Smooth muscle cell (in vitro differentiated cells): ENCODE results near the gene NDUFAF2. TPM values are rescaled to one million over a fixed set of nuclear protein-coding genes. Genes with fewer than 3 reads are reported as not detected.

ENCODE experiments used
- DNase-seq: peaks from one replicate; lab custom pipeline; 2025; ENCODE audit not compliant: unreplicated experiment; lab: John Stamatoyannopoulos, UW
- H2AFZ ChIP-seq: fragments of 200-600 bp; sonication (generic); 2 replicates; pipeline ENCODE4 v1.6.0; 2016; ENCODE audit warnings: antibody characterized with exemption, low read depth, mild to moderate bottlenecking
- H3F3A ChIP-seq: fragments of 200-600 bp; sonication (generic); 2 replicates; pipeline ENCODE4 v1.6.0; 2017; ENCODE audit warnings: antibody characterized with exemption, low read depth
- H3K27ac ChIP-seq: fragments of 200-600 bp; sonication (generic); 2 replicates; pipeline ENCODE4 v1.5.1; 2016; ENCODE audit warnings: low read depth, mild to moderate bottlenecking
- H3K27me3 ChIP-seq: fragments of 200-600 bp; sonication (generic); 2 replicates; pipeline ENCODE4 v1.6.1; 2016; ENCODE audit warnings: low read depth, mild to moderate bottlenecking
- H3K36me3 ChIP-seq: fragments of 200-600 bp; sonication (generic); 2 replicates; pipeline ENCODE4 v1.5.1; 2016; ENCODE audit warnings: low read depth
- H3K4me1 ChIP-seq: fragments of 200-600 bp; sonication (generic); 2 replicates; pipeline ENCODE4 v1.5.1; 2016; ENCODE audit warnings: low read depth
- H3K4me2 ChIP-seq: fragments of 200-600 bp; sonication (generic); 2 replicates; pipeline ENCODE4 v1.6.0; 2016; ENCODE audit warnings: mild to moderate bottlenecking
- H3K4me3 ChIP-seq: fragments of 200-600 bp; sonication (generic); 2 replicates; pipeline ENCODE4 v1.5.1; 2016; ENCODE audit warnings: mild to moderate bottlenecking
- H3K79me2 ChIP-seq: fragments of 200-600 bp; sonication (generic); 2 replicates; pipeline ENCODE4 v1.6.0; 2016; ENCODE audit warnings: low read depth, mild to moderate bottlenecking
- H3K9ac ChIP-seq: fragments of 200-600 bp; sonication (generic); 2 replicates; pipeline ENCODE4 v1.6.0; 2016; ENCODE audit warnings: low read depth
- H3K9me3 ChIP-seq: fragments of 200-600 bp; sonication (generic); replicated peaks from 2 replicates; pipeline ENCODE4 v1.5.1; 2016; ENCODE audit warnings: low read depth
- H4K20me1 ChIP-seq: fragments of 200-600 bp; sonication (generic); 2 replicates; pipeline ENCODE4 v1.6.0; 2016; ENCODE audit warnings: low read depth
- CTCF ChIP-seq: fragments of 200-600 bp; sonication (generic); IDR thresholded peaks from 2 replicates; pipeline ENCODE4 v1.5.1; 2017; ENCODE audit warnings: borderline replicate concordance, mild to moderate bottlenecking, antibody characterized with exemption; ENCODE audit not compliant: insufficient read depth, poor library complexity, severe bottlenecking
- WGBS: methylation state at CpG from one replicate; pipeline ENCODE4 v1.1.7; 2016; ENCODE audit warnings: low lambda C conversion rate; 5-methylcytosine and 5-hydroxymethylcytosine counted together
- polyA plus RNA-seq: library from polyadenylated mRNA; unstranded; fragments of >200 nt; fragmentation: Nextera tagmentation; extraction: Ambion mirVana; gene quantifications from 2 replicates; pipeline ENCODE4 v1.2.1, GENCODE V29; 2016
- total RNA-seq: library from RNA; depleted of rRNA; stranded (reverse); fragments of >200 nt; gene quantifications from 2 replicates; pipeline ENCODE4 v1.2.3, GENCODE V29; 2014

Gene NDUFAF2
- total and polyA plus RNA-seq, 2 experiments from 2014 or later: 39.1 to 71.2 TPM

- no peaks in the 10 kb centered on the region for H3K36me3 ChIP-seq
- no peak overlapping the region for H2AFZ ChIP-seq
- no peak overlapping the region for H3K4me3 ChIP-seq
- H3K4me2 ChIP-seq: peak overlapping the region; percentile 34
- H3K27me3 ChIP-seq: no peaks in the 10 kb centered on the region
- no peaks in the 10 kb centered on the region for H3K4me1 ChIP-seq
- 54% methylated on average over 2 of the region's 2 CpGs for WGBS
- no peaks in the 10 kb centered on the region for H3K9me3 ChIP-seq
- H3F3A ChIP-seq: no peaks in the 10 kb centered on the region
- TF ChIP-seq CTCF: no peak
- no peaks in the 10 kb centered on the region for H4K20me1 ChIP-seq
- peak overlapping the region; percentile 95 for H3K27ac ChIP-seq
- no peak for DNase-seq
- H3K9ac ChIP-seq: peak overlapping the region; percentile 53
- H3K79me2 ChIP-seq: no peaks in the 10 kb centered on the region
Observed at GRCh38 chr5:61202213-61202612, 257.2 kb downstream of the NDUFAF2 start.

Other genes with a start within 250 kb of the NDUFAF2 start
- gene DEPDC1B, start 245.0 kb upstream of the NDUFAF2 start, total RNA-seq: 4.2 and 5.8 TPM in 2 replicates
- 1.1 and 2.7 TPM in 2 replicates for gene DEPDC1B, start 245.0 kb upstream of the NDUFAF2 start, polyA plus RNA-seq
- 3.6 and 5.0 TPM in 2 replicates for gene ELOVL7, start 100.9 kb upstream of the NDUFAF2 start, total RNA-seq
- 1.0 and 1.3 TPM in 2 replicates for gene ELOVL7, start 100.9 kb upstream of the NDUFAF2 start, polyA plus RNA-seq
- 25.3 and 28.9 TPM in 2 replicates for gene ERCC8, start 135 bp upstream of the NDUFAF2 start, total RNA-seq
- gene ERCC8, start 135 bp upstream of the NDUFAF2 start, polyA plus RNA-seq: 19.5 TPM in 2 replicates
- 47.5 and 52.2 TPM in 2 replicates for gene SMIM15, start 217.3 kb downstream of the NDUFAF2 start, total RNA-seq
- 46.5 and 51.4 TPM in 2 replicates for gene SMIM15, start 217.3 kb downstream of the NDUFAF2 start, polyA plus RNA-seq